Fibroblast of skin of right biceps (primary cell): ENCODE measurements around the gene AMBRA1.

Experiments used
- DNase-seq: peaks from one replicate; pipeline ENCODE4 v3.0.0-alpha.2; 2013

The AMBRA1 gene

GRCh38 chr11:46498179-46498578, 95.6 kb downstream of the AMBRA1 start:
- no peak for DNase-seq

- no peak for DNase-seq
Observed at GRCh38 chr11:46497498-46497897, 96.3 kb downstream of the AMBRA1 start.

GRCh38 chr11:46493791-46494190, 100.0 kb downstream of the AMBRA1 start:
- DNase-seq, result no peak

- DNase-seq, result no peak
Observed at GRCh38 chr11:46492532-46492931, 101.3 kb downstream of the AMBRA1 start.

- DNase-seq, result no peak
Observed at GRCh38 chr11:46491661-46492330, 102.0 kb downstream of the AMBRA1 start.

GRCh38 chr11:46490666-46491065, 103.2 kb downstream of the AMBRA1 start:
- DNase-seq, result peak; percentile 26

GRCh38 chr11:46489656-46490560, 103.9 kb downstream of the AMBRA1 start:
- DNase-seq, result peak; percentile 50

- no peak for DNase-seq
Observed at GRCh38 chr11:46485856-46486443, 107.9 kb downstream of the AMBRA1 start.

GRCh38 chr11:46484101-46484500, 109.7 kb downstream of the AMBRA1 start:
- no peak for DNase-seq

- no peak for DNase-seq
Observed at GRCh38 chr11:46480909-46481308, 112.9 kb downstream of the AMBRA1 start.

- DNase-seq, result no peak
Observed at GRCh38 chr11:46480166-46480726, 113.6 kb downstream of the AMBRA1 start.

GRCh38 chr11:46479601-46480000, 114.2 kb downstream of the AMBRA1 start:
- no peak for DNase-seq

- DNase-seq, result no peak
Observed at GRCh38 chr11:46478196-46478595, 115.6 kb downstream of the AMBRA1 start.

- DNase-seq, result no peak
Observed at GRCh38 chr11:46477136-46477535, 116.7 kb downstream of the AMBRA1 start.

- DNase-seq, result no peak
Observed at GRCh38 chr11:46475926-46476545, 117.8 kb downstream of the AMBRA1 start.

- no peak for DNase-seq
Observed at GRCh38 chr11:46475051-46475925, 118.5 kb downstream of the AMBRA1 start.

GRCh38 chr11:46472662-46472994, 121.2 kb downstream of the AMBRA1 start:
- no peak for DNase-seq

GRCh38 chr11:46471943-46472661, 121.7 kb downstream of the AMBRA1 start:
- DNase-seq, result no peak

- DNase-seq, result no peak
Observed at GRCh38 chr11:46469926-46470325, 123.9 kb downstream of the AMBRA1 start.

- DNase-seq, result no peak
Observed at GRCh38 chr11:46465683-46466082, 128.1 kb downstream of the AMBRA1 start.

- no peak for DNase-seq
Observed at GRCh38 chr11:46463701-46464421, 130.0 kb downstream of the AMBRA1 start.
